GM12875 (cell line): Measurements from ENCODE around the gene CCDC92B.
"Not testable (repeated sequence)": the region's sequence is repeated elsewhere in the genome, so short reads cannot be mapped to it uniquely, and the experiment has no call there.

ENCODE experiments used
- H3K4me3 ChIP-seq: one replicate; pipeline ENCODE4 v1.5.1; 2011; ENCODE audit warnings: low read depth, low read length, control low read depth
- CTCF ChIP-seq: IDR thresholded peaks from 2 replicates; pipeline ENCODE4 v1.5.1; 2011; ENCODE audit warnings: low read depth, mild to moderate bottlenecking, control low read depth, inconsistent platforms, low read length, moderate library complexity, borderline replicate concordance; ENCODE audit not compliant: insufficient read depth

Gene CCDC92B

GRCh38 chr17:2795441-2796163 lies 46.1 kb upstream of the CCDC92B start:
- no peak for TF ChIP-seq CTCF
- H3K4me3 ChIP-seq = peak overlapping the region; percentile 5

- no peak overlapping the region for H3K4me3 ChIP-seq
- no peak for TF ChIP-seq CTCF
These were observed 44.8 kb upstream of the CCDC92B start for GRCh38 chr17:2794111-2794803.

- no peak for TF ChIP-seq CTCF
- no peak overlapping the region for H3K4me3 ChIP-seq
These were observed 43.1 kb upstream of the CCDC92B start for GRCh38 chr17:2792366-2793169.

- no peak overlapping the region for H3K4me3 ChIP-seq
- TF ChIP-seq CTCF = no peak
These were observed 40.2 kb upstream of the CCDC92B start for GRCh38 chr17:2789700-2790099.

- H3K4me3 ChIP-seq = no peak overlapping the region
- TF ChIP-seq CTCF = peak; percentile 89
These were observed 36.9 kb upstream of the CCDC92B start for GRCh38 chr17:2786176-2786881.

GRCh38 chr17:2785376-2785775 lies 35.9 kb upstream of the CCDC92B start:
- not testable (repeated sequence) for H3K4me3 ChIP-seq

GRCh38 chr17:2784864-2785263 lies 35.4 kb upstream of the CCDC92B start:
- TF ChIP-seq CTCF = no peak
- H3K4me3 ChIP-seq = no peak overlapping the region
